Caco-2 (cell line): Measurements from ENCODE around the gene MED12L. TPM values are rescaled to one million over a fixed set of nuclear protein-coding genes. Genes with fewer than 3 reads are reported as not detected.

Experiments used
- BruUV-seq: library from RNA; stranded (reverse); fragments of 400-500 nt; replicated peaks from 2 replicates; lab custom pipeline; 2021; lab: Mats Ljungman, UMichigan
- CTCF ChIA-PET: fragments of 300-600 bp; sonication (Branson Sonifier 250); formaldehyde crosslinking; loops from one replicate; lab custom pipeline; 2022; ENCODE audit warnings: antibody characterized with exemption; lab: Charles Lee
- POLR2A ChIA-PET: fragments of 300-600 bp; sonication (Branson Sonifier 250); formaldehyde crosslinking; loops from one replicate; lab custom pipeline; 2022; ENCODE audit warnings: antibody characterized with exemption; lab: Charles Lee
- DNase-seq, 2 experiments: peaks; one replicate each; pipeline versions ENCODE4 v3.0.0 to v3.0.0-alpha.2; 2020 to 2022
- H3K27me3 ChIP-seq: replicated peaks from 2 replicates; pipeline ENCODE4 v1.6.0; 2011; ENCODE audit warnings: low read length; ENCODE audit not compliant: control insufficient read depth, insufficient read depth
- H3K36me3 ChIP-seq: 2 replicates; pipeline ENCODE4 v1.5.1; 2011; ENCODE audit warnings: low read length; ENCODE audit not compliant: control insufficient read depth, insufficient read depth
- H3K4me1 ChIP-seq: fragments of 250-450 bp; sonication (Bioruptor Pico); 2 replicates; pipeline ENCODE4 v1.5.1; 2020; ENCODE audit warnings: mild to moderate bottlenecking
- H3K4me3 ChIP-seq: 2 replicates; pipeline ENCODE4 v1.5.1; 2011; ENCODE audit warnings: low read depth, mild to moderate bottlenecking, control low read depth, low read length
- H3K9me3 ChIP-seq: fragments of 250-450 bp; sonication (Bioruptor Pico); 2 replicates; pipeline ENCODE4 v1.5.1; 2020; ENCODE audit warnings: mild to moderate bottlenecking, moderate library complexity
- H3K27ac Mint-ChIP-seq: one replicate; pipeline ENCODE4 v1.8.0; 2022; ENCODE audit warnings: mixed read lengths; ENCODE audit not compliant: unreplicated experiment
- H3K27me3 Mint-ChIP-seq: one replicate; pipeline ENCODE4 v1.8.0; 2022; ENCODE audit warnings: mixed read lengths; ENCODE audit not compliant: insufficient read depth, unreplicated experiment
- H3K36me3 Mint-ChIP-seq: one replicate; pipeline ENCODE4 v1.8.0; 2022; ENCODE audit warnings: mild to moderate bottlenecking, mixed read lengths; ENCODE audit not compliant: insufficient read depth, unreplicated experiment
- H3K4me1 Mint-ChIP-seq: one replicate; pipeline ENCODE4 v1.8.0; 2022; ENCODE audit warnings: low read depth, mixed read lengths; ENCODE audit not compliant: unreplicated experiment
- H3K4me3 Mint-ChIP-seq: one replicate; pipeline ENCODE4 v1.8.0; 2022; ENCODE audit warnings: mild to moderate bottlenecking, moderate library complexity, mixed read lengths; ENCODE audit not compliant: unreplicated experiment
- H3K9me3 Mint-ChIP-seq: one replicate; pipeline ENCODE4 v1.8.0; 2022; ENCODE audit warnings: mixed read lengths; ENCODE audit not compliant: unreplicated experiment
- CTCF ChIP-seq, 2 experiments: fragments of 200-600 bp in 1 of 2; IDR thresholded peaks; 1 replicate in 1 of 2; 2 replicates in 1 of 2; pipeline versions ENCODE4 v1.5.1 to v1.8.0; 2011 to 2022; ENCODE audit warnings: antibody characterized with exemption in 1 of 2, control low read depth in 1 of 2, inconsistent platforms in 1 of 2, low read depth in 1 of 2, low read length in 1 of 2, mild to moderate bottlenecking in 1 of 2, moderate library complexity in 1 of 2; ENCODE audit not compliant: insufficient read depth in 1 of 2, severe bottlenecking in 1 of 2, unreplicated experiment in 1 of 2
- intact Hi-C: fragments of 100-400 bp; cut with micrococcal nuclease; formaldehyde crosslinking; loops from one replicate; pipeline ENCODE4 v1.10.0; 2022; ENCODE audit not compliant: unreplicated experiment
- total RNA-seq: library from RNA; stranded (reverse); gene quantifications from 2 replicates; pipeline ENCODE4 v1.2.3, GENCODE V29; 2022

MED12L gene
- total RNA-seq, 1 experiment from 2014 or later = 21.5 TPM

GRCh38 chr3:151199554-151200438, 114.3 kb downstream of the MED12L start:
- POLR2A ChIA-PET = no interaction called here
- DNase-seq = no peak
- CTCF ChIA-PET = interaction anchor here (0.6 to 1.2 kb wide), 2 partner anchors 32 to 1427 kb away, joined by 3 read pairs; no protein-coding TSS in a partner anchor
- no peak overlapping the region for H3K4me3 ChIP-seq
- no peaks in the 10 kb centered on the region for H3K36me3 ChIP-seq
- peaks cover 19% of the 10 kb centered on the region for H3K9me3 Mint-ChIP-seq
- TF ChIP-seq CTCF (IDR thresholded peaks at IDR 0.05; ENCODE audit: insufficient read depth in 1 of 2, low read depth in 1 of 2, low read length in 1 of 2, severe bottlenecking in 1 of 2, unreplicated experiment in 1 of 2) = no peak
- H3K4me3 Mint-ChIP-seq = peak overlapping the region; percentile 9
- peak overlapping the region; percentile 95 for H3K27ac Mint-ChIP-seq
- peaks cover 52% of the 10 kb centered on the region for H3K4me1 ChIP-seq
- intact Hi-C loops = no loop called here
- BruUV-seq = no TSS peak
- no peaks in the 10 kb centered on the region for H3K27me3 Mint-ChIP-seq
- peaks cover 7% of the 10 kb centered on the region for H3K36me3 Mint-ChIP-seq
- H3K4me1 Mint-ChIP-seq = peaks cover 34% of the 10 kb centered on the region
- no peaks in the 10 kb centered on the region for H3K9me3 ChIP-seq
- no peaks in the 10 kb centered on the region for H3K27me3 ChIP-seq

- Mint-ChIP-seq H3K27ac (no peak overlapping the region), H3K27me3 (no peaks in the 10 kb centered on the region), H3K4me3 (no peak overlapping the region), H3K9me3 (peaks cover 19% of the 10 kb centered on the region), H3K36me3 (peaks cover 7% of the 10 kb centered on the region), H3K4me1 (peaks cover 34% of the 10 kb centered on the region)
- intact Hi-C loops = no loop called here
- BruUV-seq = no TSS peak
- no peak for TF ChIP-seq CTCF (IDR thresholded peaks at IDR 0.05; ENCODE audit: insufficient read depth in 1 of 2, low read depth in 1 of 2, low read length in 1 of 2, severe bottlenecking in 1 of 2, unreplicated experiment in 1 of 2)
- Histone ChIP-seq H3K9me3 (no peaks in the 10 kb centered on the region), H3K4me3 (no peak overlapping the region), H3K27me3 (no peaks in the 10 kb centered on the region), H3K4me1 (peaks cover 49% of the 10 kb centered on the region), H3K36me3 (no peaks in the 10 kb centered on the region)
- ChIA-PET POLR2A (no interaction called here), CTCF (interaction anchor here (0.6 to 1.2 kb wide), 2 partner anchors 32 to 1428 kb away, joined by 3 read pairs; no protein-coding TSS in a partner anchor)
- no peak for DNase-seq
Observed at GRCh38 chr3:151200586-151200985, 115.1 kb downstream of the MED12L start.

GRCh38 chr3:151201051-151201730, 115.7 kb downstream of the MED12L start:
- peaks cover 19% of the 10 kb centered on the region for H3K9me3 Mint-ChIP-seq
- CTCF ChIA-PET = no interaction called here
- peak overlapping the region; percentile 49 for H3K27ac Mint-ChIP-seq
- Histone ChIP-seq H3K9me3 (no peaks in the 10 kb centered on the region), H3K4me1 (peaks cover 43% of the 10 kb centered on the region), H3K36me3 (no peaks in the 10 kb centered on the region), H3K4me3 (no peak overlapping the region), H3K27me3 (no peaks in the 10 kb centered on the region)
- DNase-seq = no peak
- TF ChIP-seq CTCF (IDR thresholded peaks at IDR 0.05; ENCODE audit: insufficient read depth in 1 of 2, low read depth in 1 of 2, low read length in 1 of 2, severe bottlenecking in 1 of 2, unreplicated experiment in 1 of 2) = no peak
- no peak overlapping the region for H3K4me3 Mint-ChIP-seq
- intact Hi-C loops = no loop called here
- H3K27me3 Mint-ChIP-seq = no peaks in the 10 kb centered on the region
- H3K4me1 Mint-ChIP-seq = peaks cover 34% of the 10 kb centered on the region
- no TSS peak for BruUV-seq
- POLR2A ChIA-PET = no interaction called here
- H3K36me3 Mint-ChIP-seq = peaks cover 7% of the 10 kb centered on the region
